VCaP (cell line): ENCODE results near the gene GREM2.

ENCODE experiments used
- H3K27ac ChIP-seq: fragments of 450-650 bp; 2 replicates; pipeline ENCODE4 v1.5.1; 2017
- TF ChIP-seq, protein P1 (sequence below): fragments of 450-650 bp; conservative IDR thresholded peaks from 2 replicates; pipeline ENCODE4 v1.5.1; 2017; ENCODE audit warnings: mild to moderate bottlenecking, moderate library complexity

Gene GREM2

DNA sequence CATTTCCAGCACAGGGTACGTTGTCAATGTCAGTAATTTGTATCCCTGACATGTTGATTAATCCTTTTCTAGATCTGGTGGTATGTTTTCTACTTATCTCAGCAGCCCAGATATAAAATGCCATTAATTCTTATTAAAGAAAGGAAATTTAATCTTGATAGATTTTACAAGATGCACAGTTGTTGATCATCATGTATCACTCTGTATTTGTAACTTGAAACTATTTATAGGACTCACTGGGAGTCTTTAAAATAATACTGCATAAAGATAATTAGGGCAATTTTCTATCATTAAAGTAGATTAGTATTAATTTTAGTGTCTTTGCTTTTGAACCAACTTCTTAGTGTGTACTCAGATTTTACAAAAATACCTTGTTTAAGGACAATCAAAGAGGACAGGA lies 84.9 kb downstream of the GREM2 start:
- H3K27ac ChIP-seq: no peak overlapping the region
- TF ChIP-seq, protein P1, sequence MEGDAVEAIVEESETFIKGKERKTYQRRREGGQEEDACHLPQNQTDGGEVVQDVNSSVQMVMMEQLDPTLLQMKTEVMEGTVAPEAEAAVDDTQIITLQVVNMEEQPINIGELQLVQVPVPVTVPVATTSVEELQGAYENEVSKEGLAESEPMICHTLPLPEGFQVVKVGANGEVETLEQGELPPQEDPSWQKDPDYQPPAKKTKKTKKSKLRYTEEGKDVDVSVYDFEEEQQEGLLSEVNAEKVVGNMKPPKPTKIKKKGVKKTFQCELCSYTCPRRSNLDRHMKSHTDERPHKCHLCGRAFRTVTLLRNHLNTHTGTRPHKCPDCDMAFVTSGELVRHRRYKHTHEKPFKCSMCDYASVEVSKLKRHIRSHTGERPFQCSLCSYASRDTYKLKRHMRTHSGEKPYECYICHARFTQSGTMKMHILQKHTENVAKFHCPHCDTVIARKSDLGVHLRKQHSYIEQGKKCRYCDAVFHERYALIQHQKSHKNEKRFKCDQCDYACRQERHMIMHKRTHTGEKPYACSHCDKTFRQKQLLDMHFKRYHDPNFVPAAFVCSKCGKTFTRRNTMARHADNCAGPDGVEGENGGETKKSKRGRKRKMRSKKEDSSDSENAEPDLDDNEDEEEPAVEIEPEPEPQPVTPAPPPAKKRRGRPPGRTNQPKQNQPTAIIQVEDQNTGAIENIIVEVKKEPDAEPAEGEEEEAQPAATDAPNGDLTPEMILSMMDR: no peak

DNA sequence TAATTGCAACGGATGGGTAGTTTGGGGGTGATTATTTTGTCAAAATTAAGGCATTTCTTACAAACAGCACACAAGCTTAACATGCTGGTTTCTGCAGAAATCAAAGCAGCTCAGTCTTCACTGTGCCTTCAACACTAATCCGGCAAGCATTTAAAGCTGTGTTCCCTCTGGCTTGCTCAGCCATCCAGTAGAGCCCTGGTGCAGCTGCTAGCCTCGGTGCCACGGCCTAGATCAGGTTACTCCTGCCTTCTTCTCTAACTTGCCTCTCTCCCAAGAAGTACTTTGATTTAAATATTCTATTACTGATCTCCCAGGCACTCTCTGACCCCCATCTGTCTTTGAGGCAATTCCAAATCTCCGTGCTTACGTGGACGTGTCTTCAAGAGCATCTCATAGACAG lies 85.6 kb downstream of the GREM2 start:
- no peak overlapping the region for H3K27ac ChIP-seq
- TF ChIP-seq, protein P1: no peak

DNA sequence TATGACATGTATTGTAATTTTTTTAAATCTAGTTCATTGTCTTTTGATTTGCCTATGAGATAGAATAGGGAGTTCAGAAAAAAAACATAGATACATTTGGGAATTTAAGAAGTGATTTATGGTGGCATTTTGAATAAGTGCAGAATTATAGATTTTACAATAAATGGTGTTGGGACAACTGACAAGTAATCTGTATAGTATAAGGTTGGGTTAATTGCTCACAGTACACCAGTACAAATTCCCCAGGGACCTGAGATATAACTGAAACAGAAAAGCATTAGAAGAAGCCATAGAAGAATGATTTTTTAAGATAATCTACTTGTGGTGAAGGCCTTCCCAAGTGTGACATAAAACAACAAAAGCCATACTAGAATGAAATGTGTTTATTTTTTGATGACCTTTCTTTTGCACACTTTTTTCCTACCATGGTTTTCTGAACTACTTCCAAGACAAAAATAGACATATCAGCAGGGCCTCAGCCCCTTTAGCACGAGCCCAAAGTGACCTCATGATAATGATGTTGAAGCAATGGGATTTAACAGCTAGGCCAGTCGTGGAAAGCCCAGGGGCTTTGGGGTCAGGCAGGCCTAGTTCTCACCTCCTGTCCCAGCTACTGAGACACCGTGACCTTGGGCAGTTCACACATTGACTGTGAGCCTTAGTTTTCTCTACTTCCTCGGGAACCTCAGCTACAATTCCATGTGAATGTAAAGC lies 87.4 kb downstream of the GREM2 start:
- TF ChIP-seq, protein P1: no peak
- H3K27ac ChIP-seq: no peak overlapping the region

DNA sequence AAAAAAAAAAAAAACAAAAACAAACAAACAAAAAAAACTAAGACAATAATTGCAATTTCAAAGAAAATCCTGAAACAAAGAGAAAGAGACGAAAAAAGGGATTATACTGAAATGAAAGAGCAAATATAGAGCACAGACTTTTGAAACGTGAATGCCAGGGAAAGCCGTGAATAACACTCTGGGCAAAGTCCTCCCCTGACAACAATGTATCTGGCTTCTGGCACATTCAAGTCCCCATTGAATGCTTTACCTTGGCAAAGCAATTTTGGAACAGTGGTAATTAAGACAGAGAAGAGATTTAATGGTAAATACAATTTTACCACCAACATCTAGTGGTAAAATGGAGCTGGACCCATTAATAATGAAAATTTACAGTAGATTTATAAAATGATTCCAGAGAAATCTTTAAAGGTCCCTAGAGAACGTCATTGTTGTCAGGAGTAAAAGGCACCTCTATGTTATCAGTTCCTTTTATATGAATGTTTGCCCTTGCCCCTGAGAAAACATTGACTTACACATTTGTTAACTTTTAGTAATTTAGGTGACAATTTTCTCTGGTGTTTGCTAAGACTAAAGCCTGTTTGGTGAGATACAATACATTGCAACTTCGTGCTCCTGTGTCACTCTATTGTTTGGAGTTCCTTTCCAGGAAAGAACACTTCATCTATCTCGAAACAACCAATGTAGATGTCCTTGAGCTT lies 89.7 kb downstream of the GREM2 start:
- TF ChIP-seq, protein P1: no peak
- peak overlapping the region; percentile 21; the same call in 1 of the 2 replicates for H3K27ac ChIP-seq

DNA sequence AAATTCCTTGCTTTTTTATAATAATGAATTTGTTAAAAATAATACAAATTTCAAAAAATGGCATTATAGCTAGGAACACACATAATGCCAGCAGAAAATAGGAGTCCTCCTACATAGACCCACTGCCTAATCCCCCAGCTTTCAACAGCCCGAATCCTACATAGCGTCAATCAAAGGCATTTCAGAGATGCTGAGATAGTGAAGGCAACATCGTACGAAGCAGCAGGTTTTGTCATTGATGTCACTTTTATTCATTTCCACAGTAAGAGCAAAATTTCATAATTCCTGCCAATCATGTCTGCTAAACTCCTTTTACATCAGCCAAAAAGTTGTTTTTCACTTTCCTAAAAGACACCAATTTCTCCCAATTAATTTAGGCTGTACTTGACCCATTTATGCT lies 94.1 kb downstream of the GREM2 start:
- no peak overlapping the region for H3K27ac ChIP-seq
- TF ChIP-seq, protein P1: no peak

DNA sequence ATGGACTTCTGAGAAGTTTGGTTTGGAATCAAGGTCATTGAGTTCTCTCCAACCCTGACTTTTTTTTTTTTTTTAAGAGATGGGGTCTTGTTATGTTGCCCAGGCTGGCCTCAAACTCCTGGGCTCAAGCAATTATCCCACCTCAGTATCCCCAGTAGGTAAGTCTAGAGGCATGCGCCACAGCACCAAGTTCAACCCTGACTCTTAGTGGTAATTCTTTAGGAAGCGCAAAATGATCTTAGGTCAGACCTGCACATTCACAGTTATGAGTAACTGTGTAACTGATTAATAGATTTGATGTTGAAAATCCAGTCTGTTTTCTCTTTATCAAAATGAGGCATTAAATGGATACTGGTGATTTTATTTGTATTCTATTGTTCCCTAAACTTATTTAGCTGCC lies 95.9 kb downstream of the GREM2 start:
- H3K27ac ChIP-seq: no peak overlapping the region
- TF ChIP-seq, protein P1: no peak

DNA sequence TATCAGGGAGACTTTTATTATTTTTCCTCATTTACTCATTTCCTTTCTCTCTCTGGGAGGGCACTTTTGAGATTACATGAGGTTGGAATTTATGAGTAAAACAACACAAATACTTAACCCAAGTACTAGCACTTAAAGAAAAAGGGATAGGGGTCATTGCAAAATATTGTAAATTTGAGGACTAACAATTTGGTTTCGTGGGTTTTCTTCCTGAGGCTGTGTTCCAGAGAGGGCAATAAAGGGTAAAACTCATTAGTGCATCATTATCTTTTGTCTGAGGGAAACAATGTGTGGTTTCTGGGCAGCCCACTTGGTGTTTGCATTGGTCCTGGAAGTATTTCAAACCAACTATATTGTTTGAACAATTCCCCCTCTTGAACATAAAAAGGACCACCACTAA lies 96.5 kb downstream of the GREM2 start:
- H3K27ac ChIP-seq: no peak overlapping the region
- TF ChIP-seq, protein P1: no peak
